ENCODE measurements around the gene KRT10. TPM values are rescaled to one million over a fixed set of nuclear protein-coding genes. Genes with fewer than 3 reads are reported as not detected.

Gene KRT10
- total RNA-seq, 1 experiment from 2014 or later, result 62.3 TPM

DNA sequence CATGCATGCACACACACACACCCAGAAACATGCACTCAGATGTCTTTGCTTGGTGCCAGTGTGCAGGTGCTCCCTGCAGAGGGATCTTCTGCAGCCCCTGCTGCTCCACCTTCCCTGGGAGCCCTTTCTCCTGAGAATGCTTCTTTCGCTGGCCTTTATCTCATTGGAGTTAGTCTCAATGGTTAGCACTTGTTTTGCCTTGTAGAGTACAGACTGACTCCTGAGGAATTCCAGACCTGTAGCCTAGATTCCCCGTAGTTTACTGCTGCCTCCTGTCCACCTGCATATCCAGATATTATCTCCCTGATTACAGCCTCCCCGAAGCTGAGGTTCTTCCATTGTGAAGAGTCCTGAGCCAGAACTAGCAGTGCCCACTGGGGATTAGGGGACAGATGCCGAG lies 47.7 kb upstream of the KRT10 start:
- intact Hi-C loops (cut with micrococcal nuclease), result no loop called here
- ATAC-seq, result no peak
- Histone ChIP-seq H2AFZ (ENCODE audit: low read depth, low read length, poor library complexity, severe bottlenecking) (no peak overlapping the region), H3K9me2 (ENCODE audit: insufficient read depth) (no peaks in the 10 kb centered on the region), H3K9ac (ENCODE audit: low read length) (no peak overlapping the region), H3K9me3 (ENCODE audit: control insufficient read depth in 1 of 2, insufficient read depth in 1 of 2, low read depth in 1 of 2, low read length in 2 of 2) (no peaks in the 10 kb centered on the region), H3K4me3 (replicated peaks in 1 of 2; ENCODE audit: low read depth in 1 of 2, low read length in 2 of 2) (no peak overlapping the region), H3K4me1 (ENCODE audit: control insufficient read depth in 1 of 2, insufficient read depth in 2 of 2, low read length in 2 of 2) (no peaks in the 10 kb centered on the region), H3K36me3 (ENCODE audit: control insufficient read depth in 1 of 2, insufficient read depth in 2 of 2, low read length in 2 of 2) (no peaks in the 10 kb centered on the region), H4K20me1 (ENCODE audit: insufficient read depth) (no peaks in the 10 kb centered on the region), H3K79me2 (ENCODE audit: insufficient read depth, low read length) (no peaks in the 10 kb centered on the region), H3K27me3 (ENCODE audit: insufficient read depth, low read length) (no peaks in the 10 kb centered on the region), H3K27ac (ENCODE audit: low read depth, low read length) (no peak overlapping the region), H3K4me2 (ENCODE audit: low read length) (no peak overlapping the region)
- POLR2A ChIA-PET, result no interaction called here
- DNase-seq (ENCODE audit: low read depth, low spot score), result no peak
- BruUV-seq (replicated peaks), result no TSS peak
- no peak for TF ChIP-seq FOSL1 (IDR thresholded peaks at IDR 0.05; ENCODE audit: low read depth)
- no peak for TF ChIP-seq REST (IDR thresholded peaks at IDR 0.05; ENCODE audit: low read depth)
- no peak for TF ChIP-seq POLR2AphosphoS5 (IDR thresholded peaks at IDR 0.05; ENCODE audit: low read depth, low read length)
- no peak for TF ChIP-seq POLR2A (IDR thresholded peaks at IDR 0.05; ENCODE audit: borderline replicate concordance, extremely low read depth, insufficient read depth, insufficient read length)
- TF ChIP-seq TCF7L2 (IDR thresholded peaks at IDR 0.05; ENCODE audit: borderline replicate concordance, extremely low read depth, insufficient read depth, insufficient read length), result no peak
- TF ChIP-seq ELF1 (IDR thresholded peaks at IDR 0.05; ENCODE audit: borderline replicate concordance, low read depth), result no peak
- RAD21 ChIA-PET (ENCODE audit: low non-redundant PET in 1 of 2, low total read pairs in 2 of 2, uncharacterized antibody in 2 of 2, unreplicated experiment in 2 of 2), result no interaction called here
- CTCF ChIA-PET, result interaction anchor here (1.0 kb wide), 1 partner anchor 679 kb away, joined by 3 read pairs; no protein-coding TSS in a partner anchor

DNA sequence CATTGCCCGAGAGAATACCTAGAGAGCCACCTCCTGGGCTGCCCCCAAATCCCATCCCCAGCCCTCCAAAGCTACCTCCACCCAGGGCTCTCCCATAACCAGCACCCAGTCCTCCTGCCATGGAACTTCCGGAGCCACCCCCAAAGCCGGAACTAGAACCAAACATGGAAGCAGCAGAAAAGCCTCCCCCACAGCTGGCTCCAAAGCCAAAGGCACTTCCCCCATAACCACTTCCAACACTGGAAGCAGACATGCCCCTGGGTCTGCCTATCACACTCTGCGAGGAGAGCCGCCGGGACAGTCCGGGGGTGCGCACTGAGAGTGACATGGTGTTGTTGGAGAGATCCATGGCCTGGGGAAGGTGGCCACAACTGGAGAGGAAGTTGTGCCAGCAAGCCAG lies 44.4 kb upstream of the KRT10 start, which contains the start of gene KRT12:
KRT12 (minus strand) TSS at position 386 of the 400 bp plus-strand sequence; CDS start at position 349, 37 bp downstream.
- CTCF ChIA-PET, result no interaction called here
- H4K20me1 ChIP-seq (ENCODE audit: insufficient read depth), result no peaks in the 10 kb centered on the region
- no peaks in the 10 kb centered on the region for H3K9me2 ChIP-seq (ENCODE audit: insufficient read depth)
- intact Hi-C loops (cut with micrococcal nuclease), result no loop called here
- no peaks in the 10 kb centered on the region for H3K27me3 ChIP-seq (ENCODE audit: insufficient read depth, low read length)
- H3K4me1 ChIP-seq (ENCODE audit: control insufficient read depth in 1 of 2, insufficient read depth in 2 of 2, low read length in 2 of 2), result no peaks in the 10 kb centered on the region
- no peak for DNase-seq (ENCODE audit: low read depth, low spot score)
- H3K27ac ChIP-seq (ENCODE audit: low read depth, low read length), result no peak within 1 kb of the TSS
- H3K79me2 ChIP-seq (ENCODE audit: insufficient read depth, low read length), result no peaks in the 10 kb centered on the region
- H3K4me3 ChIP-seq (replicated peaks in 1 of 2; ENCODE audit: low read depth in 1 of 2, low read length in 2 of 2), result no peak within 1 kb of the TSS
- H3K9me3 ChIP-seq (ENCODE audit: control insufficient read depth in 1 of 2, insufficient read depth in 1 of 2, low read depth in 1 of 2, low read length in 2 of 2), result peaks cover 0 to 5% of the 10 kb centered on the region in 2 experiments; a peak in 1 of 4 replicates
- H3K36me3 ChIP-seq (ENCODE audit: control insufficient read depth in 1 of 2, insufficient read depth in 2 of 2, low read length in 2 of 2), result no peaks in the 10 kb centered on the region
- H3K4me2 ChIP-seq (ENCODE audit: low read length), result no peak within 1 kb of the TSS
- POLR2A ChIA-PET, result no interaction called here
- ATAC-seq, result no peak
- no peak within 1 kb of the TSS for H3K9ac ChIP-seq (ENCODE audit: low read length)
- H2AFZ ChIP-seq (ENCODE audit: low read depth, low read length, poor library complexity, severe bottlenecking), result no peak within 1 kb of the TSS
- BruUV-seq (replicated peaks), result no TSS peak
- RAD21 ChIA-PET (ENCODE audit: low non-redundant PET in 1 of 2, low total read pairs in 2 of 2, uncharacterized antibody in 2 of 2, unreplicated experiment in 2 of 2), result no interaction called here
- TF ChIP-seq TCF7L2 (IDR thresholded peaks at IDR 0.05; ENCODE audit: borderline replicate concordance, extremely low read depth, insufficient read depth, insufficient read length), result no peak
- TF ChIP-seq, protein P1, sequence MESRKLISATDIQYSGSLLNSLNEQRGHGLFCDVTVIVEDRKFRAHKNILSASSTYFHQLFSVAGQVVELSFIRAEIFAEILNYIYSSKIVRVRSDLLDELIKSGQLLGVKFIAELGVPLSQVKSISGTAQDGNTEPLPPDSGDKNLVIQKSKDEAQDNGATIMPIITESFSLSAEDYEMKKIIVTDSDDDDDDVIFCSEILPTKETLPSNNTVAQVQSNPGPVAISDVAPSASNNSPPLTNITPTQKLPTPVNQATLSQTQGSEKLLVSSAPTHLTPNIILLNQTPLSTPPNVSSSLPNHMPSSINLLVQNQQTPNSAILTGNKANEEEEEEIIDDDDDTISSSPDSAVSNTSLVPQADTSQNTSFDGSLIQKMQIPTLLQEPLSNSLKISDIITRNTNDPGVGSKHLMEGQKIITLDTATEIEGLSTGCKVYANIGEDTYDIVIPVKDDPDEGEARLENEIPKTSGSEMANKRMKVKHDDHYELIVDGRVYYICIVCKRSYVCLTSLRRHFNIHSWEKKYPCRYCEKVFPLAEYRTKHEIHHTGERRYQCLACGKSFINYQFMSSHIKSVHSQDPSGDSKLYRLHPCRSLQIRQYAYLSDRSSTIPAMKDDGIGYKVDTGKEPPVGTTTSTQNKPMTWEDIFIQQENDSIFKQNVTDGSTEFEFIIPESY (IDR thresholded peaks at IDR 0.05; ENCODE audit: extremely low read depth, insufficient replicate concordance, low read length), result no peak
- TF ChIP-seq SP1 (IDR thresholded peaks at IDR 0.05; ENCODE audit: low read depth), result no peak
- no peak for TF ChIP-seq CTCF (IDR thresholded peaks at IDR 0.05 in 2 of 3, conservative IDR thresholded peaks at IDR 0.05 in 1 of 3; ENCODE audit: borderline replicate concordance in 1 of 3, insufficient read depth in 1 of 3, low read depth in 2 of 3, low read length in 2 of 3)
- TF ChIP-seq ATF3 (IDR thresholded peaks at IDR 0.05), result no peak
- TF ChIP-seq ELF1 (IDR thresholded peaks at IDR 0.05; ENCODE audit: borderline replicate concordance, low read depth), result no peak
- no peak for TF ChIP-seq ZNF274 (IDR thresholded peaks at IDR 0.05; ENCODE audit: low read depth, low read length)
- no peak for TF ChIP-seq FOSL1 (IDR thresholded peaks at IDR 0.05; ENCODE audit: low read depth)
- TF ChIP-seq JUND (IDR thresholded peaks at IDR 0.05), result no peak
- no peak for TF ChIP-seq POLR2AphosphoS5 (IDR thresholded peaks at IDR 0.05; ENCODE audit: low read depth, low read length)
